ENCODE data around the gene TCF7L2. TPM values are rescaled to one million over a fixed set of nuclear protein-coding genes. Genes with fewer than 3 reads are reported as not detected.

TCF7L2 gene
- total and polyA plus RNA-seq, 9 of the 15 experiments (the other 6 are each of a cell fraction or from before 2014, with no cell fraction given) = 0.32 to 2.8 (median 0.92) TPM

GRCh38 chr10:112961609-112962008, 11.6 kb downstream of the TCF7L2 start:
- Histone ChIP-seq H3K4me1 (replicated peaks in 1 of 2; ENCODE audit: control insufficient read depth in 2 of 2, insufficient read depth in 2 of 2, low read length in 2 of 2) (peaks cover 0 to 13% of the 10 kb centered on the region in 2 experiments; a peak in 3 of 5 replicates), H3K4me2 (ENCODE audit: insufficient read depth, low read length) (no peak overlapping the region), H4K20me1 (replicated peaks; ENCODE audit: control insufficient read depth, insufficient read depth, low read length) (no peaks in the 10 kb centered on the region), H3K79me2 (ENCODE audit: control insufficient read depth, insufficient read depth, low read length) (no peaks in the 10 kb centered on the region), H2AFZ (ENCODE audit: low read depth, low read length) (no peak overlapping the region), H3K9me3 (replicated peaks; ENCODE audit: control insufficient read depth, insufficient read depth, low read depth, low read length) (no peaks in the 10 kb centered on the region), H3K27ac (ENCODE audit: extremely low read depth, low read depth, low read length) (no peak overlapping the region), H3K9ac (ENCODE audit: insufficient read depth in 1 of 2, low read depth in 2 of 2, low read length in 2 of 2) (no peak overlapping the region), H3K9me1 (ENCODE audit: control insufficient read depth, insufficient read depth, low read length) (no peaks in the 10 kb centered on the region), H3K36me3 (ENCODE audit: control insufficient read depth, insufficient read depth, low read length) (no peaks in the 10 kb centered on the region), H3K27me3 (ENCODE audit: control insufficient read depth in 2 of 2, insufficient read depth in 2 of 2, low read length in 2 of 2) (no peaks in the 10 kb centered on the region), H3K4me3 (no peak overlapping the region)
- no TSS peak for BruUV-seq (replicated peaks)
- in situ Hi-C loops (cut with MboI) (no loop called here), intact Hi-C loops (cut with micrococcal nuclease) (no loop called here)
- no peak for DNase-seq (ENCODE audit: extremely low read depth in 1 of 4, low spot score in 3 of 4)
- CTCF ChIA-PET (ENCODE audit: low intra/inter-chr PET ratio) = no interaction called here
- 33% methylated on average over 1 of the region's 8 CpGs for WGBS (ENCODE audit: insufficient coverage, low coverage, missing lambda C conversion rate)
- POLR2A ChIA-PET = no interaction called here
- no peak for ATAC-seq
- FAIRE-seq = no peak
- TF ChIP-seq, protein P1, sequence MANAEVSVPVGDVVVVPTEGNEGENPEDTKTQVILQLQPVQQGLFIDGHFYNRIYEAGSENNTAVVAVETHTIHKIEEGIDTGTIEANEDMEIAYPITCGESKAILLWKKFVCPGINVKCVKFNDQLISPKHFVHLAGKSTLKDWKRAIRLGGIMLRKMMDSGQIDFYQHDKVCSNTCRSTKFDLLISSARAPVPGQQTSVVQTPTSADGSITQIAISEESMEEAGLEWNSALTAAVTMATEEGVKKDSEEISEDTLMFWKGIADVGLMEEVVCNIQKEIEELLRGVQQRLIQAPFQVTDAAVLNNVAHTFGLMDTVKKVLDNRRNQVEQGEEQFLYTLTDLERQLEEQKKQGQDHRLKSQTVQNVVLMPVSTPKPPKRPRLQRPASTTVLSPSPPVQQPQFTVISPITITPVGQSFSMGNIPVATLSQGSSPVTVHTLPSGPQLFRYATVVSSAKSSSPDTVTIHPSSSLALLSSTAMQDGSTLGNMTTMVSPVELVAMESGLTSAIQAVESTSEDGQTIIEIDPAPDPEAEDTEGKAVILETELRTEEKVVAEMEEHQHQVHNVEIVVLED (CRISPR knock-in tag; IDR thresholded peaks at IDR 0.05) = no peak
- TF ChIP-seq MNT (conservative IDR thresholded peaks at IDR 0.05) = no peak
- TF ChIP-seq ZNF175 (CRISPR knock-in tag; IDR thresholded peaks at IDR 0.05; ENCODE audit: low read depth) = no peak
- TF ChIP-seq, protein P2, sequence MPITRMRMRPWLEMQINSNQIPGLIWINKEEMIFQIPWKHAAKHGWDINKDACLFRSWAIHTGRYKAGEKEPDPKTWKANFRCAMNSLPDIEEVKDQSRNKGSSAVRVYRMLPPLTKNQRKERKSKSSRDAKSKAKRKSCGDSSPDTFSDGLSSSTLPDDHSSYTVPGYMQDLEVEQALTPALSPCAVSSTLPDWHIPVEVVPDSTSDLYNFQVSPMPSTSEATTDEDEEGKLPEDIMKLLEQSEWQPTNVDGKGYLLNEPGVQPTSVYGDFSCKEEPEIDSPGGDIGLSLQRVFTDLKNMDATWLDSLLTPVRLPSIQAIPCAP (CRISPR knock-in tag; IDR thresholded peaks at IDR 0.05; ENCODE audit: borderline replicate concordance) = no peak
- TF ChIP-seq LCOR (CRISPR knock-in tag; IDR thresholded peaks at IDR 0.05) = no peak
- no peak for TF ChIP-seq HEY1 (CRISPR knock-in tag; IDR thresholded peaks at IDR 0.05; ENCODE audit: borderline replicate concordance)
- no peak for TF ChIP-seq PRMT5 (CRISPR knock-in tag; IDR thresholded peaks at IDR 0.05)
- TF ChIP-seq ZNF561 (CRISPR knock-in tag; conservative IDR thresholded peaks at IDR 0.05) = no peak
- no peak for TF ChIP-seq ZNF253 (CRISPR knock-in tag; conservative IDR thresholded peaks at IDR 0.05)
- no peak for TF ChIP-seq TAF15 (IDR thresholded peaks at IDR 0.05; ENCODE audit: low read depth, low read length)
- no peak for TF ChIP-seq CTBP1 (IDR thresholded peaks at IDR 0.05; ENCODE audit: borderline replicate concordance)
- TF ChIP-seq, protein P3, sequence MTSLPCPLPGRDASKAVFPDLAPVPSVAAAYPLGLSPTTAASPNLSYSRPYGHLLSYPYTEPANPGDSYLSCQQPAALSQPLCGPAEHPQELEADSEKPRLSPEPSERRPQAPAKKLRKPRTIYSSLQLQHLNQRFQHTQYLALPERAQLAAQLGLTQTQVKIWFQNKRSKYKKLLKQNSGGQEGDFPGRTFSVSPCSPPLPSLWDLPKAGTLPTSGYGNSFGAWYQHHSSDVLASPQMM (CRISPR knock-in tag; IDR thresholded peaks at IDR 0.05) = no peak
- no peak for TF ChIP-seq NR1H2 (CRISPR knock-in tag; IDR thresholded peaks at IDR 0.05)
- no peak for TF ChIP-seq RFX7 (CRISPR knock-in tag; IDR thresholded peaks at IDR 0.05)
- no peak for TF ChIP-seq KLF16 (IDR thresholded peaks at IDR 0.05)
- TF ChIP-seq SRSF3 (IDR thresholded peaks at IDR 0.05; ENCODE audit: insufficient read depth, low read length) = no peak
- TF ChIP-seq STAG1 (CRISPR knock-in tag; IDR thresholded peaks at IDR 0.05; ENCODE audit: borderline replicate concordance) = no peak
- TF ChIP-seq ARID3A (IDR thresholded peaks at IDR 0.05; ENCODE audit: borderline replicate concordance, low read depth, low read length) = no peak
